GM15510 (cell line): ENCODE data around the gene UAP1L1.

Experiments
- POLR2A ChIP-seq: IDR thresholded peaks from 3 replicates; pipeline ENCODE4 v1.6.1; 2011; ENCODE audit warnings: borderline replicate concordance; ENCODE audit not compliant: insufficient read length; ENCODE audit errors: extremely low read depth

The UAP1L1 gene

GRCh38 chr9:137064027-137064879 lies 13.1 kb upstream of the UAP1L1 start:
- no peak for TF ChIP-seq POLR2A

GRCh38 chr9:137064880-137065164 lies 12.5 kb upstream of the UAP1L1 start:
- TF ChIP-seq POLR2A: no peak

DNA sequence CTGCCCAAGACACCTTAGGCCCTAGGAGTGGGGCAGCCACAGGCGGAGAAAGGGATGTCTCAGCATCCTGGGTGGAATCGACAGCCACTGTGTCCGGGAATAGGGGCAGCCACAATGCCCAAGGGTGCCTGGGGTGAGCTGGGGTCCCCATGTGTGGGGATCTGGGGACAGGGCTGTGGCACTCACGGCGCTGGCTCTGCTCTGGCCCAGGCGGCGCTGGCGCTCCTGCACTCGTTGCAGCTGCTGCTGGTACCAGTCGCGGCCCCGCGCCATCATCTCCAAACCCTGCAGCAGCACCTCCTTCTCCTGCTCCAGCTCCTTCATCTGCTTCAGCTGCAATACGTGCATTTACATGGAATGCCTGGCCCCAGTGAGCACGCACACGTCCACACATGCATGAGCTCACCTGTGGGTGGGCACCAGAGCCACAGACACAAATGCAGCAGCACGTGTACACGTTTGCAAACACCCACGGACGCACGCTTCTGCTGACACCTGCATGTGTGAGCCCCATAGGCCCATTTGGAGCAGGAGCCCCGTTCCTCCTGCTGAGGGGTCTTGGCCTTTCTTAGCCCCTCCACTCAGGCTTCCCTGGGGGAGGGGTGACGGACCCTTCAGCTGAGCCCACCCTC lies 11.9 kb upstream of the UAP1L1 start:
- TF ChIP-seq POLR2A: no peak

DNA sequence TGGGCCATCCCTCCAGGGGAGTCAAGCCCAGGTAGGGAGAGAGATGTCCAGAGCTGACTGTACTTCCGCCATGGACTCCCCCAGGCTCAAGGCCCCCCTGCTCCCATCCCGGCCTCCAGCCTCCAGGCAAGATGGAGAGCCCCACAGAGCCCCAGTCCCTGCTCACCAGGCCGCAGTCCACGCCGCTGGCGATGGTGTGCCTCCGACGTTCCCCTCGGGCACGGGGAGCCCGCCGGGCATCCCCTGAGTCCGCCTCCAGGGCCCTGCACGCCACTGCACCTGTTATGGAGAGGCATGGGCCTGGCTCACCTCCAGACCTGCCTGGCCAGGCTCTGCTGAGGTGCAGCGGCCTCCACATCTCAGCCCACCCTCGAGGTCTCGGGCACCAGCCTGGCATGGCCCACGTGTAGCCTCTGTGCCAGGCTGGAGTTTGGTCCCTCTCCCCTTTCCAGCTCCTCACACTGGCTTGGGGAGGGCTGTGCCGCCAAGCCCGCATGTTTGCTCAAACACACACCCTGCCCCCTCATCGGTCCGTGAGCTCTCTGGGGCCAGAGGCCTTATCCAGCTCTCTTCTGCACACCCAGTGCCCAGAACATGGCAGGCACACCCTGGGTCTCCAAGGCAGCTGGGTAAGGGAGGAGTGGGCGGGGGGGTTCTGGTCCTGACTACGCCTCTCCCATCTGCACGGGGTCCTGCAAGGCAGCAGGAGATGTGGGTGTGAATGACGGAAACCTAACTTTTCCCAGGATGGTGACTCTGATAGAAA lies 11.0 kb upstream of the UAP1L1 start:
- no peak for TF ChIP-seq POLR2A

GRCh38 chr9:137067860-137068538 lies 9.3 kb upstream of the UAP1L1 start:
- no peak for TF ChIP-seq POLR2A

GRCh38 chr9:137068539-137069507 lies 8.5 kb upstream of the UAP1L1 start:
- TF ChIP-seq POLR2A: no peak

DNA sequence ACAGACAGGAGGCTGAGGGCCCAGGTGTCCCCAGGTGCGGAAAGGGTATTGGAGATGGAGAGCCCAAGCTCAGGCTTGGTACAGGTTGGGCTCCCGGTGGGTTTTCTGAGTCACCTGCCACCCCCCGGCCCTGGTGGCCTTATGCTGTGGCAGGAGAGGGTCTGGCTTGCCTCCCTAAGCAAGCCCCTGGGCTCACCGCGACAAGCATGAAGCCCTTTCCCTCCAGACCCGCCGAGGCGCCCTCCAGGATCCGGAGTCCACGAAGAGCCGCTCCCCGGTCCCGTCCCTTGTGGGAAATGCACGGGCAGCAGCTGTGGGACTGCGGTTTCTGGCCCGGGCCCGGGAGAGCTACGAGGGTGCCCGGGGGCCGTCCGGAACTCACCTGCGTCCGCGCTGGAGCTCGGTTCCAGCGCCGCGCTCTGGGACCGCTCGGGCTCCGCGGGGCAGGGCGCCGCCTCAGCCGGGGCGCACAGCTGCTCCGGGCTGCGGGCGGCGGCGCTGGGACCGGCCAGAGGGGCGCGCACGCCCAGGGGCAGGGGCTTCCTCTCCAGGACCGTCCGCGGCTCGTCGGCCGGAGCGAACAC lies 7.7 kb upstream of the UAP1L1 start:
- TF ChIP-seq POLR2A: no peak

GRCh38 chr9:137070201-137070905 lies 7.0 kb upstream of the UAP1L1 start, which contains the start of gene SAPCD2:
Gene SAPCD2 (minus strand): TSS chr9:137070557. CDS start chr9:137070460, 97 bp downstream.
- peak; percentile 85 for TF ChIP-seq POLR2A

DNA sequence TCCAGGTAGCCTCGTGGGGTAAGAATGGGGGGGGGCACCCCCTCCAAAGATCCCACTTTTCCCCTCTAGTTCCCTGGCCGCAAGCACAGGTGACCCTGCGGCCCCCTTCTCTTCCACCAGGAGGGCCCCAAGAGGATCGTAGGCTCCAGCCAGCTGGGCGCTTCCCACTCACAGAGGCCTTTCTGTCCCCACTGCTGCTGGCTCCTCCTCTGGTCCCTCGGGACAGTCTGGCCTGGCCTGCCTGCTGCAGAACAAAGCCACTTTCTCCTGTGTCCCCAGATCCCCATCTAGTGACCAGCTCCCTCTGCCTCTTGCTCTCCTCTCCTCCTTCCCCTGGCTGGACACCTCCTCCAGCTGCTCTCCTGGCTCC lies 6.4 kb upstream of the UAP1L1 start:
- no peak for TF ChIP-seq POLR2A

DNA sequence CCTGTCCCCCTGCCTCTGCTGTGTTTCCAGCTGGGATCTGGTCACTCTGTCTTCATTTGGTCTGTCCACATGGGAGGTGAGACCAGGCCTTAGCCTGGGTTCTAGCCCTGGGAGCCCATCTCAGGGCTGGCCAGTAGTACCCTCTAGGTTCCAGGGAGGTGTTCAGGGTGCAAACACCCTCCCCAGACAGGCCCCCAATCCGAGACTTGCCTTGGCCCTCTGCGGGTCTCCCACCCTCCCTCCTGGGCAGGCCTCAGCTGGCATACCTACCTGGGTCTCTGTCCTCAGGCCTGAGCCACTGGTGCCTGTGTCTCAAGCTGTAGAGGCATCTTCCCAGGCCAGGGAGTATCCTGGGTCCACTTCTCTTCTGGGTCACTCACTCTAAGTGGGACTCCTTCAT lies 6.0 kb upstream of the UAP1L1 start:
- TF ChIP-seq POLR2A: no peak

DNA sequence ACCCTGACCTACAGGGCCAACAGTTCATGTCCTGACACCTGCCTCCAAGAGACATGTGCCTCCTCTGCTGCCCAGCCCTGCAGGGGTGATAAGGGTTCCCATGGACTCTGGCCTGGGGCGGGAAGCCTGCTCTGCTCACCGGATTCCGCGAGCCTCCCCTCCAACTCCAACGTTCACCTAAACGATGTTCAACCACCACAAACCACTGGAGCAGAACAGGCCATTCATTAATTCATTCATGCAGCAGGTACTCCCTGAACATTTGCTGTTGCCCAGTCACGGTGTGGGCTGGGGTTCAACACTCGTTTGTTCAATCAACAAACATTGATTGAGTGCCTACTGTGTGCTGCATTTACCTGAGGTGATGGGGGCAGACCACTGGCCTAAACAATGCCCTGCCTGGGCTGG lies 3.3 kb upstream of the UAP1L1 start:
- TF ChIP-seq POLR2A: no peak

GRCh38 chr9:137074657-137075274 lies 2.6 kb upstream of the UAP1L1 start:
- no peak for TF ChIP-seq POLR2A
